HepG2 (cell line): ENCODE data around the gene PDP2. TPM values are rescaled to one million over a fixed set of nuclear protein-coding genes. Genes with fewer than 3 reads are reported as not detected.
A peak's percentile ranks its signal among the peaks of the same experiment; 100 is the strongest.

ENCODE experiments used
- DDIT3 ChIP-seq: sonication (generic); formaldehyde crosslinking; IDR thresholded peaks from 2 replicates; pipeline ENCODE4 v1.4.0; 2020; ENCODE audit warnings: mild to moderate bottlenecking, missing genetic modification reagents
- DR1 ChIP-seq: sonication (generic); formaldehyde crosslinking; IDR thresholded peaks from 2 replicates; pipeline ENCODE4 v1.8.0; 2021; ENCODE audit warnings: mild to moderate bottlenecking, missing genetic modification reagents, inconsistent platforms
- FUBP1 ChIP-seq: sonication (generic); formaldehyde crosslinking; IDR thresholded peaks from 2 replicates; pipeline ENCODE4 v1.5.1; 2020; ENCODE audit warnings: missing genetic modification reagents, mild to moderate bottlenecking, borderline replicate concordance
- KLF15 ChIP-seq: sonication (generic); formaldehyde crosslinking; IDR thresholded peaks from 2 replicates; pipeline ENCODE4 v1.8.1; 2023; ENCODE audit warnings: borderline replicate concordance, mild to moderate bottlenecking, inconsistent platforms, missing genetic modification reagents, mixed read lengths
- MBD4 ChIP-seq: IDR thresholded peaks from 2 replicates; pipeline ENCODE4 v1.6.1; 2012; ENCODE audit warnings: low read length, inconsistent platforms, borderline replicate concordance
- POLR2AphosphoS2 ChIP-seq: IDR thresholded peaks from 2 replicates; pipeline ENCODE4 v1.6.1; 2011; ENCODE audit warnings: low read depth, low read length, improper control_type of control experiment
- RAD21 ChIP-seq: fragments of 450-650 bp; formaldehyde crosslinking; IDR thresholded peaks from 2 replicates; pipeline ENCODE4 v1.5.0; 2020; ENCODE audit warnings: mild to moderate bottlenecking
- RELA ChIP-seq: sonication (generic); formaldehyde crosslinking; IDR thresholded peaks from 2 replicates; pipeline ENCODE4 v1.4.0; 2020; ENCODE audit warnings: missing genetic modification reagents
- RFX1 ChIP-seq: fragments of 450-650 bp; IDR thresholded peaks from 2 replicates; pipeline ENCODE4 v1.6.1; 2017
- YEATS2 ChIP-seq: sonication (generic); formaldehyde crosslinking; IDR thresholded peaks from 2 replicates; pipeline ENCODE4 v1.4.0; 2020; ENCODE audit warnings: missing genetic modification reagents, borderline replicate concordance
- ZGPAT ChIP-seq: IDR thresholded peaks from 2 replicates; pipeline ENCODE4 v1.6.1; 2016; ENCODE audit warnings: mild to moderate bottlenecking
- ZNF280B ChIP-seq: sonication (generic); formaldehyde crosslinking; IDR thresholded peaks from 2 replicates; pipeline ENCODE4 v1.5.0; 2020; ENCODE audit warnings: missing genetic modification reagents, mild to moderate bottlenecking, borderline replicate concordance
- ZNF367 ChIP-seq: sonication (generic); formaldehyde crosslinking; IDR thresholded peaks from 2 replicates; pipeline ENCODE4 v1.4.0; 2020; ENCODE audit warnings: missing genetic modification reagents, borderline replicate concordance
- ZNF567 ChIP-seq: sonication (generic); formaldehyde crosslinking; IDR thresholded peaks from 2 replicates; pipeline ENCODE4 v1.8.1; 2023; ENCODE audit warnings: mild to moderate bottlenecking, missing genetic modification reagents, borderline replicate concordance
- ZNF619 ChIP-seq: sonication (generic); formaldehyde crosslinking; IDR thresholded peaks from 2 replicates; pipeline ENCODE4 v1.4.0; 2020; ENCODE audit warnings: mild to moderate bottlenecking, missing genetic modification reagents
- ZNF646 ChIP-seq: sonication (generic); formaldehyde crosslinking; IDR thresholded peaks from 2 replicates; pipeline ENCODE4 v1.9.0; 2021; ENCODE audit warnings: mild to moderate bottlenecking, missing genetic modification reagents
- ZNF782 ChIP-seq: sonication (generic); formaldehyde crosslinking; IDR thresholded peaks from 2 replicates; pipeline ENCODE4 v1.4.0; 2020; ENCODE audit warnings: missing genetic modification reagents, mild to moderate bottlenecking, borderline replicate concordance
- polyA plus RNA-seq, 8 experiments: library from polyadenylated mRNA; depleted of rRNA in 3 of 8; stranded (reverse) in 7 of 8; unstranded in 1 of 8; fragments of >200 nt; fragmentation: Illumina TruSeq in 4 of 8; extraction: Trizol in 4 of 8; gene quantifications; 2 replicates each; pipeline versions ENCODE4 v1.2.1 to v1.2.3, GENCODE V29; 2011 to 2016; ENCODE audit warnings: low read depth in 4 of 8, missing spikeins in 1 of 8, mixed read lengths in 1 of 8; ENCODE audit not compliant: insufficient read depth in 1 of 8
- total RNA-seq, 5 experiments: library from RNA; depleted of rRNA; stranded (reverse); fragments of >200 nt; fragmentation: Illumina TruSeq; extraction: Trizol; gene quantifications; 2 replicates each; pipeline ENCODE4 v1.2.3, GENCODE V29; 2016; ENCODE audit warnings: low read depth in 1 of 5

The PDP2 gene
- total and polyA plus RNA-seq, 2 of the 13 experiments (the other 11 are each of a cell fraction or from before 2014, with no cell fraction given), result 12.8 to 15.8 TPM

- TF ChIP-seq DDIT3 (no peak), RAD21 (CRISPR knock-in tag) (0 out of 2 replicates have a peak, but pooled peaks have one; percentile 31), YEATS2 (CRISPR knock-in tag) (peak; percentile 98), ZNF646 (CRISPR knock-in tag) (peak; percentile 84; the same call in 1 of the 2 replicates), ZNF619 (CRISPR knock-in tag) (peak; percentile 83; the same call in 1 of the 2 replicates), ZNF280B (CRISPR knock-in tag) (peak; percentile 71; the same call in 1 of the 2 replicates), DR1 (CRISPR knock-in tag) (peak; percentile 93), ZNF567 (CRISPR knock-in tag) (0 out of 2 replicates have a peak, but pooled peaks have one; percentile 70), FUBP1 (CRISPR knock-in tag) (no peak), POLR2AphosphoS2 (no peak), ZGPAT (peak; percentile 96), RELA (CRISPR knock-in tag) (peak; percentile 39; the same call in 1 of the 2 replicates), ZNF782 (CRISPR knock-in tag) (peak; percentile 95), KLF15 (peak; percentile 88; the same call in 1 of the 2 replicates), MBD4 (no peak), RFX1 (no peak), ZNF367 (CRISPR knock-in tag) (no peak)
Observed at GRCh38 chr16:66934138-66934838, 54.0 kb downstream of the PDP2 start, which contains the start of gene CIAO2B (continued).
